KG1 (cell line): ENCODE results near the gene MAP2K5.

Experiments used
- DNase-seq: peaks from one replicate; lab custom pipeline; 2025; lab: John Stamatoyannopoulos, UW

Gene MAP2K5

GRCh38 chr15:67521783-67522568 is 20.5 kb upstream of the MAP2K5 start:
- no peak for DNase-seq

DNA sequence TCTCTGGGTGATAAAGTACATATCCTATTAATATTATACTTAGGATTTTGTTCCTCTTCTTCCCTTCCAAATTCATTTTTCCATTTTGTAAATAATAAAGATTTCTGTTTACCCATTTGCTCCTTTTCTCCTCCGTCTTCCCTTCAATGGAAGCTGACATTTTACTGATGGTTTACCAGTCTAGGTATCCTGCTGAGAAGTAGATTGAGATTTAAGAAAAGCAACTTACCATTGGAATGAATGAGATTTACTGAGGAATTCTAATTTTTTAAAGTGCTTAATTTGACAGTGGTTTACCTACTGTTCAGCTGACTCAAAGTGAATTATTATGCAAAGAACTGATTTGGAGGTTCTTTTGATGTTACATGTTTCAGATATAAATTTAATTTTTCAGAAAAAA is 19.2 kb upstream of the MAP2K5 start:
- DNase-seq = no peak

DNA sequence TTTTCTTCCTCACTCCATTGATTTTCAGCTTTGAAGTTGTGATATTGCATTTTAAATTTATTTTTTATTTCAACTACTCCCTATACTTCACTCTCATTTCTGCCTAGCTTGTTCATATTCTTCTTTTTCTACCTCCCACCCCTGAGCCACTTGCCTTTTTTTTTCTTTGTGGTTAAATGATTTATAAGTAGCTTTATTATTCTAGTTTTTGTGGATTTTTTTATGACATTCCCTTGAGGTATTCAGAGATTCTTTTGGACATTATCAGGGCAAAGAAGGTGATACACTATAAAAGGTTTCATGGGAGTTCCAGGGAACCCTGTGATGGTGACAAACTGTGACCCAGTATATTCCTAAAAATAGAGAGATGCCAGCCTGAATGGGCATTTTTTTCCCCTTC is 18.3 kb upstream of the MAP2K5 start:
- no peak for DNase-seq

DNA sequence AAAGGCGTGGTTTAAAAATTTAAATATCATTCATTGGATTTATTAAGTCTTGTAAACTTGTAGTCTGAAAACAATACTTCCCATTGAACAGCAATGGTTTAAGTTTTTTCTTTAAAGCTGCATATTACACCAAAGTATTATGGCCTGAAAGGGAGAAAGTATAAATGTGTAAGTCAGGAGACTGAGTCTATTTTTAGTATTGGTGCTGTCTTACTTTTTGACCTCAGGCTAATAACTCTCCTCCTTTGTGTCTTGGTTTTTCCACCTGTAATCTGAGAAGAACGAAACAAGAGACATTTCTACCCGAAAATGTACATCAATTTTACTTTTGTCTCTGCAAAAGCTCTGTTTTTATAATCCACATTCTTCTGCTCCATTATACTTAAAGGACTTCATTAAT is 14.0 kb upstream of the MAP2K5 start:
- no peak for DNase-seq

GRCh38 chr15:67531379-67531914 is 11.1 kb upstream of the MAP2K5 start:
- DNase-seq = no peak

DNA sequence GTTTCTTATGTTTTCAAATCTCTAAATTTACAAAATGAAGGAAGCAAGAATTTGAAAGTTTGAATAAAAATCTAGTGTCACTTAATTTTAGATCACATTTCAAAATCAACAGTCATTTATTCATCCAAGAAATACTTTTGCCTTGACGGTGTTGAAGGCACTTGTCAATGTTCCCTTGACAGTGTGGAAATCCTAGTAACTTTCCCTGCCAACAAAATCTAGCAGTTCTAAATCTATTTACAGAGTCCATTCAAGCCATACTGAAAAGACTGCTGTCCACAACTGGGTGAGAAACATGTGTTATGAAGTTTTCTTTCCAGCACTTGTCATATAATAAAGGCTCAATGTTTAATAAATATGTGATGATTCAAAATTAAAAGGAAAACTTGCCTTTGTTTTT is 8.6 kb upstream of the MAP2K5 start:
- DNase-seq = no peak

DNA sequence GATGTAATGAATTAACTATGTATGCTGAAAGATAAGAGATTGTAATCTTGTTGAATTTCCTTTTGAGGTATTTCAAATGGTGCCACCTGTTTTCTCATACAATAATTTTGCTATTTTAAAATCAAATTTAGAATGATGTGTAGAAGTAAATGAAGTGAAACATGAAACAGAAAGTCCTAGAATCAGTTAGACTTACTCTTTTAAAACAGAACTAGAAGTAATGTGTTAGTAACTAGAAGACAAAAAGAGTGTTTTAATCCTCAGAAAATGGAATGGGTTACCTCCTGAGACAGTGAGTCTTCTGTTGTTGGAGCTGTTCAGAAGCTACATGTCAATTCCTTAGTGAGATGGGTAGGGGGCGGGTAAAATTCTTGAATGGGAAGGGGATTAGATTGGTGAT is 8.1 kb upstream of the MAP2K5 start:
- no peak for DNase-seq

- no peak for DNase-seq
These were observed 4.7 kb upstream of the MAP2K5 start for GRCh38 chr15:67537771-67538170.

DNA sequence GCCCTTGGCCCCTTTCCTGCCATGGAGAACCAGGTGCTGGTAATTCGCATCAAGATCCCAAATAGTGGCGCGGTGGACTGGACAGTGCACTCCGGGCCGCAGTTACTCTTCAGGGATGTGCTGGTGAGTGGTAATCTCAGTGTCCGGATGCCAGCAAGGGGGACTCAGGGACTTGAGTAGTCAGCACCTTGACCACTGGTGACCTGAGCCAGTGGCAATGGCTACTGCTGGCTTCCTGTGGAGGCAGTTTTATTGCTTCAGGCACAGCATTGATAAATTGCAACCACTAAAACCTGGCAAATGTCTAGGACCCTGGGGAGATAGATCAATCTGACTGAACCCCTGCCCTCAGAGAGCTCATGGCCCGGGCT is 830 bp downstream of the MAP2K5 start:
- DNase-seq = no peak

- DNase-seq = no peak
These were observed 2.0 kb downstream of the MAP2K5 start for GRCh38 chr15:67544475-67544874.

GRCh38 chr15:67545864-67546263 is 3.4 kb downstream of the MAP2K5 start:
- DNase-seq = no peak

DNA sequence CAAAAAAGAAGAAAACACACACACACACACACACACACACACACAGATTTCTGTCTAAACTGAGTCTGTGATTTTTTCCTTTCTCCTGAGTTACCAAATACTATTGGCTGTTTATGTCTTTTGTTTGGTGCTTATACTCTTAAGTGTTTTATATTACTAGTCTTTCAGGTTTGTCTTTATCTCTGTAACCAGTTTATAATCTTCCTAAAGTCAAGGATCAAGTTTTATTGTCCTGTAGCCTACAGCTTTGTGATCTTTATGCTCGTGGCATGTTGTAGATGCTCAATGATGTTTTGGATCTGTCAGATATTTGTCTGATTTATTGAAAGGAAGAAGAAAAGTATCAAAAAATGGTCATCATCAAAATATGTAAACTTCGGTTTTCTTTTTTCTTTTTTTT is 4.6 kb downstream of the MAP2K5 start:
- DNase-seq = no peak

- no peak for DNase-seq
These were observed 5.3 kb downstream of the MAP2K5 start for GRCh38 chr15:67547836-67548235.

GRCh38 chr15:67548236-67548852 is 5.8 kb downstream of the MAP2K5 start:
- no peak for DNase-seq

GRCh38 chr15:67548862-67549651 is 6.6 kb downstream of the MAP2K5 start:
- no peak for DNase-seq

DNA sequence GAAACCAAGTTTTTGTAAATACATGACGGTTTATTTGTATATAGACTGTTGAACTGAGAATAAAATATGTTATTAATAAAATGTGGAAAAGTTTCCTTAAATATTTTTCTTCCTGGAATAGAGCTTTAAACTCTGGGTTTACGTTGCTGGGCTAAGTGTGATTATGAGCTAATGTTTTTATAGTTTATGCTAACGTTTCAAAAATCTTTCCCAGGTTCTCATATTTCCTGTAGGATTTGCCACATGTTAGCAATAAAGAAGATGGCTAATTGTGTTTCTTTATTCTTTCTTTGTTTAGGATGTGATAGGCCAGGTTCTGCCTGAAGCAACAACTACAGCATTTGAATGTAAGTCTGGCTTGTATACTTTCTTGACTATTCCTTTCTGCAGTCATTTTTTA is 7.2 kb downstream of the MAP2K5 start:
- no peak for DNase-seq

DNA sequence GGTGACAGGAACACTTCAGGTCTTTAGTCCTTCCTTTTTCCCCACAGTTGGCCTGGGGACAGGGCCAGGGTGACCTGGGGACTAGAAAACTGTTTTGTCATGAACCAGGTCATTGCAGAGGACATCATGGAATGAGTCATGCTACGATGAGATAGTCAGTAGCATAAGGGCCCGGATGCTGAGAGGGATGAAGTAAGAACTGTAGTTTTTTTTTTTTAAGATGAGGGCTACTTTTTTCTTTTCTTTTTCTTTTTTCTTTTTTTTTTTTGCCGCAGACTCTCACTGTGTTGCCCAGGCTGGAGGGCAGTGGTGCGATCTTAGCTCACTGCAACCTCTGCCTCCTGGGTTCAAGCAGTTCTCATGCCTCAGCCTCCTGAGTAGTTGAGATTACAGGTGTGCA is 8.0 kb downstream of the MAP2K5 start:
- DNase-seq = no peak

DNA sequence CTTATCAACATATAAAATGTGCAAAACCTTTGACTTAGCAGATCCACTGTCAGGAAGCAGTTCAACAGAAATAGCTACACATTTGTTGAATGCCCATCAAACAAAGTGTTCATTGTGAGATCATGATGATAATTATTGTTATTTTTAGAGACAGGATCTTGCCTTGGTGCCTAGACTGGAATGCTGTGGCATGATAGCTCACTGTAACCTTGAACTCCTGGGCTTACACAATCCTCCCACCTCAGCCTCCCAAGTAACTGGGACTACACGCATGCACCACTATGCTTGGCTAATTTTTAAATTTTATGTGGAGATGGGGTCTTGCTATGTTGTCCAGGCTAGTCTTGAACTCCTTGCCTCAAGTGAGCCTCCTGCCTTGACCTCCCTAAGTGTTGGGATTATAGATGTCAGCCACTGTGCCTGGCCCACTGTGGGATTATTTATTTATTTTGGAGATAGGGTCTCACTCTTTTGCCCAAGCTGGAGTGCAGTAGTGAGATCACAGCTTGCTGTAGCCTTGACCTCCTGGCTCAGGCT is 8.8 kb downstream of the MAP2K5 start:
- DNase-seq = no peak

- DNase-seq = no peak
These were observed 12.1 kb downstream of the MAP2K5 start for GRCh38 chr15:67554580-67554979.

- DNase-seq = no peak
These were observed 14.6 kb downstream of the MAP2K5 start for GRCh38 chr15:67556976-67557570.

- DNase-seq = no peak
These were observed 16.0 kb downstream of the MAP2K5 start for GRCh38 chr15:67558502-67558901.

- DNase-seq = no peak
These were observed 16.7 kb downstream of the MAP2K5 start for GRCh38 chr15:67559158-67559557.
